Measurements from ENCODE around the gene SURF2.

SURF2 gene

GRCh38 chr9:133403766-133404453, 47.6 kb downstream of the SURF2 start:
- FAIRE-seq = no peak

- FAIRE-seq = no peak
These were observed 48.2 kb downstream of the SURF2 start for GRCh38 chr9:133404454-133405002.

- FAIRE-seq = no peak
These were observed 49.4 kb downstream of the SURF2 start for GRCh38 chr9:133405508-133406438.

GRCh38 chr9:133406480-133407307, 50.3 kb downstream of the SURF2 start:
- FAIRE-seq = no peak

- no peak for FAIRE-seq
These were observed 51.7 kb downstream of the SURF2 start for GRCh38 chr9:133408042-133408441.

Measured in colon (tissue), 2 donors.